Tibial nerve (tissue), 3 donors: ENCODE data around the gene RPS6KA2.

Experiments
- CTCF ChIP-seq, 5 experiments: fragments of 200-600 bp in 3 of 5; fragments of 450-650 bp in 2 of 5; sonication (generic) in 3 of 5; IDR thresholded peaks; one replicate each; pipeline ENCODE4 v1.5.1; 2016 to 2019; ENCODE audit warnings: antibody characterized with exemption in 5 of 5, mild to moderate bottlenecking in 3 of 5, moderate library complexity in 2 of 5
- POLR2A ChIP-seq, 2 donors: fragments of 450-650 bp; IDR thresholded peaks; one replicate each; pipeline ENCODE4 v1.6.1; 2017; ENCODE audit warnings: antibody characterized with exemption in 2 of 2, mild to moderate bottlenecking in 2 of 2, moderate library complexity in 2 of 2

GRCh38 chr6:166595061-166595780 lies 31.8 kb downstream of the RPS6KA2 start:
- TF ChIP-seq CTCF (IDR thresholded peaks at IDR 0.05) (no peak), POLR2A (IDR thresholded peaks at IDR 0.05) (no peak)
